ENCODE measurements around the gene DTNB. TPM values are rescaled to one million over a fixed set of nuclear protein-coding genes. Genes with fewer than 3 reads are reported as not detected.

DTNB gene
- total and polyA plus RNA-seq, 2 of the 4 experiments (the other 2 are of a cell fraction), result 3.8 to 5.3 TPM

DNA sequence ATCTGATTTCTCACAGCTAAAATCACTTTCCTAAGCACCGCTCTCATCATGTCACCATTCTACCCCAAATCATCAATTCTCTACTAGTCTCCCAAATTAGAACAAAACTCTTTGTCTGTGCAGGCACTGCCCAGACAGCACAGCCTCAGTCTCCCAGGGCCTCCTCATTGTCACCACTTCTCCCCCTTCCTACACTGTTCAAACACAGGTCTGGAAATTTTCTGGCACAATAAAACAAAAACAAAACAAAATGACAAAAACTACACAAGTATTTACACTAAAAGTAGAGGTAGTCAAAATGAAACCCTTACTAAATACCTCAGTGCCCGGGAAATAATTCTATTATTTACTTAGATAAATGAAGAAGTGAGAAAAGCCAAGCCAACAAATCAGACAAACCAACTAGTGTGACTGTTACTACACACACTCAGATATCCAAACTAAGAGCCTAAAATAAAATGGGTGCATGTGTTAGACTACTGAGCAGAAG lies 175.4 kb downstream of the DTNB start:
- no TSS peak for BruUV-seq (replicated peaks)
- Histone ChIP-seq H3K27ac (ENCODE audit: insufficient read depth, low read length) (no peak overlapping the region), H3K4me3 (ENCODE audit: insufficient read depth, low read depth, low read length) (no peak overlapping the region), H2AFZ (replicated peaks; ENCODE audit: low read length, poor library complexity) (no peak overlapping the region), H3K36me3 (ENCODE audit: control insufficient read depth, insufficient read depth, low read length) (no peaks in the 10 kb centered on the region), H3K9ac (ENCODE audit: low read depth, low read length) (no peak overlapping the region), H3K14ac (replicated peaks; ENCODE audit: low read depth, low read length) (no peak overlapping the region), H3K4me1 (ENCODE audit: control insufficient read depth, insufficient read depth, low read length) (no peaks in the 10 kb centered on the region), H3K4ac (ENCODE audit: low read depth, low read length) (no peak overlapping the region), H4K8ac (ENCODE audit: low read depth in 2 of 2, low read length in 2 of 2) (no peak overlapping the region), H3K9me3 (ENCODE audit: control insufficient read depth, insufficient read depth, low read length) (no peaks in the 10 kb centered on the region), H3K79me1 (ENCODE audit: low read depth in 1 of 2, low read length in 2 of 2) (no peaks in the 10 kb centered on the region), H4K20me1 (ENCODE audit: insufficient read depth, low read length) (no peaks in the 10 kb centered on the region), H4K91ac (ENCODE audit: insufficient read depth, low read depth, low read length) (no peak overlapping the region), H2AK5ac (ENCODE audit: low read depth, low read length) (no peak overlapping the region), H3K56ac (ENCODE audit: extremely low read depth, insufficient read depth, low read length) (no peak overlapping the region), H3K27me3 (ENCODE audit: control insufficient read depth, insufficient read depth, low read length) (no peaks in the 10 kb centered on the region), H4K5ac (ENCODE audit: low read depth, low read length) (no peak overlapping the region), H2BK20ac (ENCODE audit: low read depth, low read length) (no peak overlapping the region), H3K18ac (ENCODE audit: low read depth, low read length) (no peak overlapping the region), H3K23ac (ENCODE audit: low read depth, low read length) (no peak overlapping the region), H2BK15ac (ENCODE audit: low read depth, low read length) (no peak overlapping the region), H2BK5ac (ENCODE audit: low read depth, low read length, poor library complexity, severe bottlenecking) (no peak overlapping the region), H2AK9ac (replicated peaks; ENCODE audit: low read depth, low read length, poor library complexity) (no peak overlapping the region), H3K9me1 (ENCODE audit: insufficient read depth, low read length) (no peaks in the 10 kb centered on the region), H3K4me2 (ENCODE audit: low read depth, low read length) (no peak overlapping the region), H2BK120ac (ENCODE audit: low read depth, low read length) (no peak overlapping the region)
- ATAC-seq (ENCODE audit: low read depth), result no peak
- dilution Hi-C loops (cut with HindIII; ENCODE audit: low sequenced_read_pairs, unreplicated experiment) (no loop called here), in situ Hi-C loops (cut with MboI; ENCODE audit: low sequenced_read_pairs) (no loop called here), intact Hi-C loops (cut with micrococcal nuclease) (no loop called here)
- no peak for DNase-seq
- 100% methylated on average over 1 of the region's 2 CpGs; no CpG with 5 or more reads in 1 of the 2 experiments for WGBS, 2 experiments (ENCODE audit: extremely low coverage in 2 of 2, insufficient read length in 1 of 2)
- TF ChIP-seq FOS (IDR thresholded peaks at IDR 0.05; ENCODE audit: low read depth, low read length), result no peak
- TF ChIP-seq ELK1 (IDR thresholded peaks at IDR 0.05; ENCODE audit: borderline replicate concordance, low read depth, low read length), result no peak
- no peak for TF ChIP-seq CTCF (conservative IDR thresholded peaks at IDR 0.05; ENCODE audit: low read depth, low read length)
- no peak for TF ChIP-seq CHD1 (IDR thresholded peaks at IDR 0.05; ENCODE audit: low read depth, low read length)
- TF ChIP-seq MXI1 (IDR thresholded peaks at IDR 0.05; ENCODE audit: borderline replicate concordance, low read depth, low read length), result no peak
- no peak for TF ChIP-seq POLR2A (IDR thresholded peaks at IDR 0.05; ENCODE audit: low read depth, low read length)
- no peak for TF ChIP-seq SMC3 (IDR thresholded peaks at IDR 0.05; ENCODE audit: low read depth, low read length)
- no peak for TF ChIP-seq RAD21 (IDR thresholded peaks at IDR 0.05; ENCODE audit: low read length)
- TF ChIP-seq, protein P1, sequence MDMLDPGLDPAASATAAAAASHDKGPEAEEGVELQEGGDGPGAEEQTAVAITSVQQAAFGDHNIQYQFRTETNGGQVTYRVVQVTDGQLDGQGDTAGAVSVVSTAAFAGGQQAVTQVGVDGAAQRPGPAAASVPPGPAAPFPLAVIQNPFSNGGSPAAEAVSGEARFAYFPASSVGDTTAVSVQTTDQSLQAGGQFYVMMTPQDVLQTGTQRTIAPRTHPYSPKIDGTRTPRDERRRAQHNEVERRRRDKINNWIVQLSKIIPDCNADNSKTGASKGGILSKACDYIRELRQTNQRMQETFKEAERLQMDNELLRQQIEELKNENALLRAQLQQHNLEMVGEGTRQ (IDR thresholded peaks at IDR 0.05; ENCODE audit: low read depth, low read length), result no peak
- TF ChIP-seq MAZ (IDR thresholded peaks at IDR 0.05; ENCODE audit: borderline replicate concordance, low read depth, low read length), result no peak
- TF ChIP-seq BHLHE40 (IDR thresholded peaks at IDR 0.05; ENCODE audit: low read depth, low read length), result no peak
- TF ChIP-seq CEBPB (IDR thresholded peaks at IDR 0.05; ENCODE audit: low read depth, low read length), result no peak
- TF ChIP-seq RFX5 (IDR thresholded peaks at IDR 0.05; ENCODE audit: low read depth, low read length), result no peak
- no peak for TF ChIP-seq RCOR1 (IDR thresholded peaks at IDR 0.05; ENCODE audit: insufficient replicate concordance, low read length)
- no peak for TF ChIP-seq NFE2L2 (IDR thresholded peaks at IDR 0.05; ENCODE audit: low read depth, low read length)
- ChIA-PET POLR2A (ENCODE audit: unreplicated experiment) (interaction anchor here (0.6 kb wide), 1 partner anchor 136 kb away, joined by 17 read pairs; no protein-coding TSS in a partner anchor), CTCF (no interaction called here)
